ENCODE results near the gene SNN.

Gene SNN

GRCh38 chr16:11667824-11668622 lies at the start of gene SNN:
Gene SNN (plus strand): TSS chr16:11668455. CDS start chr16:11676060, 7,605 bp downstream.
- TF ChIP-seq CTCF (IDR thresholded peaks at IDR 0.05; ENCODE audit: low read depth, low read length): no peak
- Histone ChIP-seq H3K27ac (peak within 1 kb of the TSS; percentile 79), H3K27me3 (ENCODE audit: insufficient read depth, low read depth, severe bottlenecking) (no peaks in the 10 kb centered on the region), H3K4me3 (ENCODE audit: low read depth, low read length) (peak within 1 kb of the TSS; percentile 53), H3K36me3 (no peaks in the 10 kb centered on the region), H3K9me3 (ENCODE audit: severe bottlenecking) (no peaks in the 10 kb centered on the region)
- DNase-seq: peak; percentile 87

- no peak for DNase-seq
- Histone ChIP-seq H3K9me3 (ENCODE audit: severe bottlenecking) (peaks cover 2% of the 10 kb centered on the region), H3K27me3 (ENCODE audit: insufficient read depth, low read depth, severe bottlenecking) (no peaks in the 10 kb centered on the region), H3K36me3 (no peaks in the 10 kb centered on the region), H3K4me3 (ENCODE audit: low read depth, low read length) (no peak overlapping the region), H3K27ac (no peak overlapping the region)
- no peak for TF ChIP-seq CTCF (IDR thresholded peaks at IDR 0.05; ENCODE audit: low read depth, low read length)
These were observed 48.9 kb upstream of the SNN start for GRCh38 chr16:11619327-11619851.

- H3K27me3 ChIP-seq (ENCODE audit: insufficient read depth, low read depth, severe bottlenecking): no peaks in the 10 kb centered on the region
- no peaks in the 10 kb centered on the region for H3K36me3 ChIP-seq
- peaks cover 2% of the 10 kb centered on the region for H3K9me3 ChIP-seq (ENCODE audit: severe bottlenecking)
- TF ChIP-seq CTCF (IDR thresholded peaks at IDR 0.05; ENCODE audit: low read depth, low read length): no peak
- H3K27ac ChIP-seq: no peak overlapping the region
- H3K4me3 ChIP-seq (ENCODE audit: low read depth, low read length): no peak overlapping the region
- DNase-seq: no peak
These were observed 47.8 kb upstream of the SNN start for GRCh38 chr16:11620243-11621003.

GRCh38 chr16:11621539-11621919 lies 46.7 kb upstream of the SNN start:
- Histone ChIP-seq H3K27ac (no peak overlapping the region), H3K9me3 (ENCODE audit: severe bottlenecking) (peaks cover 2% of the 10 kb centered on the region), H3K36me3 (no peaks in the 10 kb centered on the region), H3K4me3 (ENCODE audit: low read depth, low read length) (no peak overlapping the region), H3K27me3 (ENCODE audit: insufficient read depth, low read depth, severe bottlenecking) (no peaks in the 10 kb centered on the region)
- no peak for DNase-seq
- no peak for TF ChIP-seq CTCF (IDR thresholded peaks at IDR 0.05; ENCODE audit: low read depth, low read length)

- DNase-seq: no peak
- no peak for TF ChIP-seq CTCF (IDR thresholded peaks at IDR 0.05; ENCODE audit: low read depth, low read length)
- Histone ChIP-seq H3K27me3 (ENCODE audit: insufficient read depth, low read depth, severe bottlenecking) (no peaks in the 10 kb centered on the region), H3K36me3 (no peaks in the 10 kb centered on the region), H3K4me3 (ENCODE audit: low read depth, low read length) (no peak overlapping the region), H3K9me3 (ENCODE audit: severe bottlenecking) (peaks cover 2% of the 10 kb centered on the region), H3K27ac (no peak overlapping the region)
These were observed 46.2 kb upstream of the SNN start for GRCh38 chr16:11621920-11622651.
